NCI-H1930 (cell line): Measurements from ENCODE around the gene GSTM2.

Experiments
- DNase-seq, 2 experiments: peaks; one replicate each; lab custom pipeline; 2025; lab: John Stamatoyannopoulos, UW

The GSTM2 gene

GRCh38 chr1:109667452-109668122 is at the start of gene GSTM2:
GSTM2 (plus strand) TSS chr1:109668057; CDS start chr1:109668116, 59 bp downstream.
- DNase-seq, result no peak

GRCh38 chr1:109618661-109619575 is 48.9 kb upstream of the GSTM2 start:
- no peak for DNase-seq

- DNase-seq, result peak; percentile 16 to 57
Observed at GRCh38 chr1:109619576-109620400, 48.1 kb upstream of the GSTM2 start, which contains the start of the genes AMPD2 and GNAT2. AMPD2 (plus strand) TSS chr1:109619837; CDS start chr1:109621176, 1,339 bp downstream. GNAT2 (minus strand) TSS chr1:109619616; CDS start chr1:109612870, 6,746 bp downstream.

GRCh38 chr1:109620401-109620791 is 47.5 kb upstream of the GSTM2 start:
- DNase-seq, result no peak

- DNase-seq, result peak; percentile 68 to 72
Observed at GRCh38 chr1:109620841-109621286, 47.0 kb upstream of the GSTM2 start.

GRCh38 chr1:109621379-109622136 is 46.3 kb upstream of the GSTM2 start:
- no peak for DNase-seq

- no peak for DNase-seq
Observed at GRCh38 chr1:109622137-109622892, 45.5 kb upstream of the GSTM2 start.

GRCh38 chr1:109622895-109623294 is 45.0 kb upstream of the GSTM2 start:
- no peak for DNase-seq

GRCh38 chr1:109623601-109624161 is 44.2 kb upstream of the GSTM2 start:
- no peak for DNase-seq

- no peak for DNase-seq
Observed at GRCh38 chr1:109624201-109625010, 43.5 kb upstream of the GSTM2 start.

- DNase-seq, result no peak
Observed at GRCh38 chr1:109625176-109625575, 42.7 kb upstream of the GSTM2 start.

GRCh38 chr1:109625601-109626560 is 42.0 kb upstream of the GSTM2 start:
- no peak for DNase-seq

- no peak for DNase-seq
Observed at GRCh38 chr1:109626682-109627408, 41.0 kb upstream of the GSTM2 start.

- no peak for DNase-seq
Observed at GRCh38 chr1:109627692-109628399, 40.0 kb upstream of the GSTM2 start.

- no peak for DNase-seq
Observed at GRCh38 chr1:109628540-109629321, 39.1 kb upstream of the GSTM2 start.
